NCI-H510A (cell line): ENCODE data around the gene ZNF700.
"Not testable (repeated sequence)": the region's sequence is repeated elsewhere in the genome, so short reads cannot be mapped to it uniquely, and the experiment has no call there.

Experiments
- DNase-seq: peaks from one replicate; lab custom pipeline; 2025; lab: John Stamatoyannopoulos, UW

Gene ZNF700

DNA sequence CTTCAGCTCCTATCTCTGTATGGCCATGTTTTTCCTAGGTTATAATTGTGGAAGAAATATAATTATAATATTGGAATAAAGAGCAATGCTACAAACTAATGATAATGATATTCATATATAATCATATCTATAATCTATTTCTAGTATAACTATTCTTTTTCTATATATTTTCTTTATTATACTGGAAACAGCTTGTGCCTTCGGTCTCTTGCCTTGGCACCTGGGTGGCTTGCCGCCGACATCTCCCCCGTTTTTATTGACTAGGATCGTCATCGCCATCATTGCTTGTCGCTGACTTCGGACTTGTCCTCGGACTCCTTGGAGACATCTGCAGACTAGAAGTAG lies 64.2 kb downstream of the ZNF700 start:
- no peak for DNase-seq

- DNase-seq: not testable (repeated sequence)
These were observed 67.0 kb downstream of the ZNF700 start for GRCh38 chr19:11991921-11992320.

- no peak for DNase-seq
These were observed 70.3 kb downstream of the ZNF700 start for GRCh38 chr19:11995174-11995573.
